Fibroblast of skin of abdomen (primary cell): Measurements from ENCODE around the gene NUP214.
"Not testable (repeated sequence)": the region's sequence is repeated elsewhere in the genome, so short reads cannot be mapped to it uniquely, and the experiment has no call there.

Source experiments
- DNase-seq: peaks from one replicate; pipeline ENCODE4 v3.0.0-alpha.2; 2013

The NUP214 gene

GRCh38 chr9:131260751-131261452, 135.5 kb downstream of the NUP214 start:
- no peak for DNase-seq

DNA sequence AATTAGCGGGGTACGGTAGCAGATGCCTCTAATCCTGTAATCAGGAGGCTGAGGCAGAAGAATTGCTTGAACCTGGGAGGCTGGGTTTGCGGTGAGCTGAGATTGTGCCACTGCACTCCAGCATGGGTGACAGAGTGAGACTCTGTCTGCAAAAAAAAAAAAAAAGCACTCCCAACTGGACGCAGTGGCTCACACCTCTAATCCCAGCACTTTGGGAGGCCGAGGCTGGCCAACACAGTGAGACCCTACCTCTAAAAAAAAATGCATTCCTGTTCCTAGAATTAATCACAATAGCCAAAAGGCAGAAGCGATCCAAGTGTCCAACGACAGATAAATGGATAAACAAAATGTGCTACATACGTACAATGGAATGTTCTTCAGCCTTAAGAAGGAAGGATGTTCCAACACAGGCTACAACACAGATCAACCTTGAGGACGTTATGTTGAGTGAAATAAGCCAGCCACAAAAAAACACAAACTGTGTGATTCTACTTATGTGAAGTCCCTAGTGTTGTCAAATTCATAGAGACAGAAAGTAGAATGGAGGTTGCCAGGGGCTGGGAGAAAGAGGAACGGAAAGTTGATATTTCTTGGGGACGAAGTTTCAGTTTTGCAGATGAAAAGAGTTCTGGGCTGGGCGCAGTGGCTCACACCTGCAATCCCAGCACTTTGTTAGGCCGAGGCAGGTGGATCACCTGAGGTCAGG, 137.1 kb downstream of the NUP214 start:
- no peak for DNase-seq

GRCh38 chr9:131263033-131263343, 137.6 kb downstream of the NUP214 start:
- not testable (repeated sequence) for DNase-seq

GRCh38 chr9:131263701-131264100, 138.3 kb downstream of the NUP214 start:
- DNase-seq: no peak

DNA sequence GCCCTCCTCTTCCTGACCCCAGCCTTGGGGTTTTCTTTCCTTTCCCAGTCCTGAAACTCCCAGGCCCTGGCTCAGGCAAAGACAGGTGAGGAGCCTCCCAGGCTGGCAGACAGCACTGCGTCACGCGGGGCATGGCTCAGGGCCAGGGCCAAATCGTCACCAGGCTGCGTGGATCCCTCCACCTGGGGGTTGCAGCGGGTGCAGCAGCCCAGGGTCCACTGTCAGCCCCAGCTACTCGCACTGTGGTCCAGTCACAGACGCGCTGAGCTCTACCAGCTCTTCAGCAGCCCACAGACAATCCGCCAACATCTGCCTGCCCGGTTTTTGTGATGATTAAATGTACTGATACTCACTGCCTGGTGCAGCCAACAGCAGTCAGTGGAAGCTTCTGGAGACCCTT, 138.8 kb downstream of the NUP214 start:
- no peak for DNase-seq

DNA sequence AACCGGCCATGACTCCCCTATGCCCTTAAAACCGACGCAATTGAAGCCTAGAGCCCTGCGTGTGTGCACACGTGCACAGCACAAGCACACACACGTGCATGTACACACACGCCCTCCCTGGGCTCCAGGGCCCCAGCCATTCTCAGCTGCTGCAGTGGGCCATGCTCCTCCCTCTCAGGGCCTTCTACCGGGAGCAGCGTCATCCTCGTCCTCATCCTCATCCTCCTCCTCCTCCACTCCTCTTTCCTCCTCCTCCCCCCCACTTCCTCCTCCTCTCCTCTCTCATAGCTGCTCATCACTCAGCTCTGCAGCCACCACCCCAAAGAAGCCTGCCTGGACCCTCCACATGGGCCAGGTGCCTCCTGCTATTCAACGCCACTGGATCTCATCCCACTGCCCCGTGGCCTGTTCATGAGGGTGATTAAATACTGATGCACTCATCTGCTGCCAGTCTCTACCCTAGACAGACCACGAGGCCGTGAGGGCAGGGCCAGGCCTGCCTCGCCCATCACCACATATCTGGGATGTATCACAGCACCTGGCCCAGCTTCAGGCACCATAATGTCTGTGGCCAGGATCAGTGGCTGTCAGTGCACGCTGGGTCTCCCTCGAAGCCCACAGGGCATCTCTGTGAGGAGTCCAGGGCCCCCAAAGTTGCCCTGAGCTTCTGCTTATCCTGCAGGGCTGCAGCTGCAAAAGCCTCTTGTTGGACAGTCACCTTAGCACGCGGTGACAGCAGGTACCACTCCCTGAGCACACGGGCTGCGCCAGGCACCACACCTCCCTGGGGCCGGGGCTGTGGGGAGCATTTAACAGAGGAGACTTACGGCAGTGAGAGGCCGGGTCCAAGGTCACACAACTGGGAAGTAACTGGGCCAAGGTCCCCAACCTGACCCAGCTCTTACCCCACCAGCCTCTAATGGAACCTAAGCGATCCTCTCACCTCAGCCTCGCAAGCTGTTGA, 141.2 kb downstream of the NUP214 start:
- no peak for DNase-seq

DNA sequence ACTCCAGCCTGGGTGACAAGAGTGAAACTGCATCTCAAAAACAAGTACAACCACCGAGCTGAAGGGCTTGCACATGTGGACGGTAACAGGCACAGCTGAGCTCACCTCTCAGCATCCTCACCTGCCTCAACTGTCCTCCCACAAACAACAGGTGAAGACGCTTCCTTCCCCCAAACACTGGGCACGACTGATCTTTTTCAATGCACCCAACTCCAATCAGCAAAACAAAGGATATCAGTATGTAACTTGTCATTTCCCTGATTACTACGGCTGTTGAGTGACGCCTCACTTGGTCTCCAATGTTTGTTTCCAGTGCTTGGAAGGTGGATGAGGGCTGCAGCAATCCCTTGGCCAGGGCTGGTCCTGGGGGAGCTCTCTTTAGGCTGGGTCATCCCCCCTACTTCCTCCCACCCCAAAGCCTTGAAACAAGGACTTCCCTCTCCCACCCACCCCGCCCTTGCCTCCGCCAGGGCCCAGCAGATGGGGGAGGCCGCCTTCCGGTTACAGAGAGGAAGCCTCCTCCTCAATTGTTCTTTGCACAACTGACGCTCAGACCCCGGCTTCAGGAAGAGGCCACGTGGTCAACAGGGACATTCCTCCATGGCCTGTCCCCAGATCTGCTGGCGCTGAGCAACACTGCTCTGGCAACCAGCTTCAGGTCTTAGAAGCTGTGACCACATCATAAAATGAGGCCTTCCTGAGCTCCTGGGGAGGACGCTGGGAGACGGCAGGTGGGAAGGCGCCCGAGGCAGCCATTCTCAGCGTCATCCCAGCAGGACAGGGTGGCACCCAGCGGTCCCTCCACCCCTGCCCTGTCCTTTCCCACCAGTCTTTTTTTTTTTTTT, 145.0 kb downstream of the NUP214 start:
- no peak for DNase-seq

DNA sequence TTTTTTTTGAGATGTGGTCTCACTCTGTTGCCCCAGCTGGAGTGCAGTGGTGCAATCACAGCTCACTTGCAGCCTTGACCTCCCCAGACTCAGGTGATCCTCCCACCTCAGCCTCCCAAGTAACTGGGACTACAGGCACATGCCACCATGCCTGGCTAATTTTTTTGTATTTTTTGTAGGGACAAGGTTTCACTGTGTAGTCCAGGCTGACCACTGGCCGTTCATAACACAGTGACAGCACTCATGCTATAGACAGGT, 145.6 kb downstream of the NUP214 start:
- DNase-seq: not testable (repeated sequence)

DNA sequence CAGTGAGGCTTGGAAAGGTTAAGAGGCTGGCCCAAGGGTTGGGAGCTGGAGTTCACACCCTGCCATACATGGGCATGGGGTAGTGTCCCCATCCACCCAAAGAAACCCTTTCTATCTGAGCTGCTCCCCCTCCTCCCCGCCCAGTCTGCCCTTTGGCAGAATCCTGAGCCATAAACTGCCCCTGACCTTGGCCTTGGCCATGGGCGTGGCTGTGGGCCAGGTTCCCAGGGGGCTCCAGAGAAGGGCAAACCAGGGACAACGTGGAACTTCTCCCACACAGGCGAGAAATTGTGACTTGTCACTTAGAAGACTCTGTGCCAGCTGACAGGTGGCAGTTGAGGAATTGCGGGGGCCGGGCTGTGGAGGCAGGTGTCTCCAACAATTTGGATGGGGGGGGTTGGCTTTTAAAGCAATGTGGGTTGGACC, 146.1 kb downstream of the NUP214 start:
- DNase-seq: no peak

DNA sequence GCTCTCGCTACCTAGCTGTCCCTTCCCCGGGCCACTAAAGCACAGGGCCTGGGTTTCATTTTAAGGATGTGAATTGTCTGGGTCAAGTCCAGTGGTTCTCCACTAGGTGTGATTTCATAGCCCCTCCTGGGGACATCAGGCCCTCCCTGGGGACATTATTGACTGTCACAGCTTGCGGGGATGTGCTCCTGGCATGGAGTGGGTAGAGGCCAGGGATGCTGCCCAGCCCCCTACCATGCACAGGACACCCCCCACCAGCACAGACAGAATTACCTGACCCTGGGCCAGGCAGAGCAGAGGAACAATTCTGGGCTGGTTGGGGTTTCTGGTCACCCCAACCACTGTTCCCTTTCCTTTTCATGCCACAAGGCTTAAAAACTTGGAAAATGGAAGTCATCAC, 146.8 kb downstream of the NUP214 start:
- no peak for DNase-seq

DNA sequence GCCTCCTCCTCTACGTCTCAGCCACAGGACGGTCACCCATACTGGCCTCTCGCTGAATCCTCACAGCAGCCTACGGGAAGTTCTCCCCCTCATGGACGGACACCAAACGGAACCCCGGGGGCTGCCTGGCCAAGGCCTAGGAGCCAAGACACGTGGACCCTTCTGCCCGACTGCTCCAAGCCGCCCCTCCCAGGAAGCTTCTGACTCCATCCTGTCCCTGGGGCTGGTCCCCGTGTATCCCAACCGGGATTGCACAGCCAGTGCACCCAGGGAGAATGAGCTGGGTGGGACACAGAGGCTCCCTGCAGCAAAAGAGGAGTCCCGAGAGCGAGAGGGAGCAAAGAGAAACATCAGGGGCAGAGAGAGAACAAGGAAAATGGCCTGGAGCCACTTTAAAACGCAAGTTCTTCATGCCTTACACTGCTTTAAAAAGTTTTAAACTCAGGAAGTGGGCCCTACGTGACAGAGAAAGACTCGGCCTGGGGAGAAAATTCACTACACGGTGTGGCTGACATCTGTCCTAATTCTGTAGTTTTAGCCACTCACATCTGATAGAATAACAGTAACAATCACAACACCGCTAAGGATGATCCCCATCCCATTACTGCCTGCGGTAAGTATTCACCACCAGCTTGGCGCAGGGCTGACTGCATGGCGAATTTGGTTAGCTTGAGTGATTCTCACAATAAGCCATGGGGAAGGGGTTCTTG, 147.9 kb downstream of the NUP214 start:
- DNase-seq: no peak

GRCh38 chr9:131273856-131274673, 148.7 kb downstream of the NUP214 start:
- DNase-seq: no peak

DNA sequence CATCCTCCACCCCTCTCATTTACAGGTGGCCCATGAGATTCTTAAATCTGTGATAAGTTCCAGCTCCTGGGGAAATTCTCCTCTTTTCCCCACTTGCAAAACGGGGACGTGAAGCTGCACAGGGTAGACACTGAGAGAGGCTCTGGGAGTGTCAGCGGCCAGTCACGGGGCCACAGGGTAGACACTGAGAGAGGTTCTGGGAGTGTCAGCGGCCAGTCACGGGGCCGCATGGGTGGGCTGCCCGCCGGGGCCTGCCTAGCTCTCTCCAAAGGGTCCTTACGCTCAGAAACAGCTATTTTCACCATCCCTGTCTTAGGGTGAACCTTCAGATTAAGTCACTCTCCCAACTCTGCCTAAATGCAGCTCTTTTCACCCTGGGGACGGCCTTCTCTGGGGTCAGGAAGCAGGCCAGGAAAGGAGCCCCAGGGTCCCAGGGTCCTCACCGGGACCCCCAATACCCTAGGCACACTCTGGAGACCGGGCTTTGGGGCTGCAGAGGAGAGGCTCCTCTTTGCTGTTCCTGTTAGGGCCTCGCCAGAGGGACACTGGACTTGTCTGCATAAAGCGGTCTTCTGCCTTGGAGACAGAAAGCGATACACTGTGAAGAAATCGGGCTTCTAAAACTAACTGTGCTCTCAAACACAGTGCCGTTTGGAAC, 149.4 kb downstream of the NUP214 start:
- no peak for DNase-seq

- no peak for DNase-seq
These were observed 150.1 kb downstream of the NUP214 start for GRCh38 chr9:131275332-131276093.

GRCh38 chr9:131276094-131276888, 150.9 kb downstream of the NUP214 start, which contains the start of gene FAM78A:
Gene FAM78A (minus strand): TSS chr9:131276510. CDS start chr9:131276179, 331 bp downstream.
- no peak for DNase-seq

GRCh38 chr9:131276891-131277286, 151.5 kb downstream of the NUP214 start:
- DNase-seq: no peak

GRCh38 chr9:131277287-131277909, 152.0 kb downstream of the NUP214 start:
- DNase-seq: no peak
